OCI-LY3 (cell line): ENCODE measurements around the gene PTPRD.

Experiments
- EZH2phosphoT487 ChIP-seq: fragments of 200-600 bp; shearing (Covaris generic); IDR thresholded peaks from 2 replicates; pipeline ENCODE4 v1.6.1; 2018; ENCODE audit warnings: antibody characterized with exemption, mixed run types, low read depth
- TF ChIP-seq, protein P1 (sequence below): fragments of 200-600, 300-600 bp; sonication (generic); IDR thresholded peaks from 2 replicates; pipeline ENCODE4 v1.5.1; 2014; ENCODE audit warnings: antibody characterized with exemption, low read length, low read depth

GRCh38 chr9:8895106-8895860 is 1717.5 kb downstream of the PTPRD start:
- TF ChIP-seq, protein P1, sequence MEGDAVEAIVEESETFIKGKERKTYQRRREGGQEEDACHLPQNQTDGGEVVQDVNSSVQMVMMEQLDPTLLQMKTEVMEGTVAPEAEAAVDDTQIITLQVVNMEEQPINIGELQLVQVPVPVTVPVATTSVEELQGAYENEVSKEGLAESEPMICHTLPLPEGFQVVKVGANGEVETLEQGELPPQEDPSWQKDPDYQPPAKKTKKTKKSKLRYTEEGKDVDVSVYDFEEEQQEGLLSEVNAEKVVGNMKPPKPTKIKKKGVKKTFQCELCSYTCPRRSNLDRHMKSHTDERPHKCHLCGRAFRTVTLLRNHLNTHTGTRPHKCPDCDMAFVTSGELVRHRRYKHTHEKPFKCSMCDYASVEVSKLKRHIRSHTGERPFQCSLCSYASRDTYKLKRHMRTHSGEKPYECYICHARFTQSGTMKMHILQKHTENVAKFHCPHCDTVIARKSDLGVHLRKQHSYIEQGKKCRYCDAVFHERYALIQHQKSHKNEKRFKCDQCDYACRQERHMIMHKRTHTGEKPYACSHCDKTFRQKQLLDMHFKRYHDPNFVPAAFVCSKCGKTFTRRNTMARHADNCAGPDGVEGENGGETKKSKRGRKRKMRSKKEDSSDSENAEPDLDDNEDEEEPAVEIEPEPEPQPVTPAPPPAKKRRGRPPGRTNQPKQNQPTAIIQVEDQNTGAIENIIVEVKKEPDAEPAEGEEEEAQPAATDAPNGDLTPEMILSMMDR, result no peak
- TF ChIP-seq EZH2phosphoT487, result no peak
